ENCODE results near the gene CBLN3.

DNA sequence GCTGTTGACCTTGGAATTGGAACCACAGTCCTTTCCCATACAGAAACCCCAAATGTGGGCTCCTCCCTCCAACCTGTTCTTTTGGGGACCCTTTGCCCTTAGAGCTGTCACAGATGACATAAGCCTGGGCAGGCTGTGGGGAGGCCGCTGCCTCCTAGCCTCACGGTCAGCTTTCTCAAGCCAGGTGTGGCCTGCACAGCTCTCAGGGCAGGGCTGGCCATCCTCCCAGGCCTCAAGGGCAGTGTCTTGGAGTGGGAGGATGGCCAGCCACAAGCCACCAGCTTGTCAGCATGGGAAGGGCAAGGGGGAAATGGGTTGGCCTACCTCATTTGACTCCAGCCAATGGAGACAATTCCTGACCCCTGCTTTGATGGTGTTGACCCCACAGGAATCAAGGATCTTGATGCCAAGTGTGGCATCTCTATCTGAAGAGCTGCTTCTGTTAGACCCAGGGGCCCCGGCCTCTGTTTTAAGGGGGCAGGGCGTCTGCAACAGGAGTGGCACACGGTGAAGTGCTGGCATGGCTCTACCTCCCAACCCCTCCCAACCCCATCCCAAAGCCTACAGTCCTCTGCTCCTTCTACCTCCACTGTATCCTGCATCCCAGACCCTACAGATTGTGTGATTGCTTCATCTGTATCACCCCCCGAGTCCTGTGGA lies 11.5 kb downstream of the CBLN3 start:
- TF ChIP-seq, protein P1, sequence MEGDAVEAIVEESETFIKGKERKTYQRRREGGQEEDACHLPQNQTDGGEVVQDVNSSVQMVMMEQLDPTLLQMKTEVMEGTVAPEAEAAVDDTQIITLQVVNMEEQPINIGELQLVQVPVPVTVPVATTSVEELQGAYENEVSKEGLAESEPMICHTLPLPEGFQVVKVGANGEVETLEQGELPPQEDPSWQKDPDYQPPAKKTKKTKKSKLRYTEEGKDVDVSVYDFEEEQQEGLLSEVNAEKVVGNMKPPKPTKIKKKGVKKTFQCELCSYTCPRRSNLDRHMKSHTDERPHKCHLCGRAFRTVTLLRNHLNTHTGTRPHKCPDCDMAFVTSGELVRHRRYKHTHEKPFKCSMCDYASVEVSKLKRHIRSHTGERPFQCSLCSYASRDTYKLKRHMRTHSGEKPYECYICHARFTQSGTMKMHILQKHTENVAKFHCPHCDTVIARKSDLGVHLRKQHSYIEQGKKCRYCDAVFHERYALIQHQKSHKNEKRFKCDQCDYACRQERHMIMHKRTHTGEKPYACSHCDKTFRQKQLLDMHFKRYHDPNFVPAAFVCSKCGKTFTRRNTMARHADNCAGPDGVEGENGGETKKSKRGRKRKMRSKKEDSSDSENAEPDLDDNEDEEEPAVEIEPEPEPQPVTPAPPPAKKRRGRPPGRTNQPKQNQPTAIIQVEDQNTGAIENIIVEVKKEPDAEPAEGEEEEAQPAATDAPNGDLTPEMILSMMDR (IDR thresholded peaks at IDR 0.05 in 2 of 3, conservative IDR thresholded peaks at IDR 0.05 in 1 of 3; ENCODE audit: borderline replicate concordance in 1 of 3, insufficient read depth in 1 of 3, low read depth in 2 of 3, low read length in 2 of 3): no peak
- TF ChIP-seq ZNF274 (IDR thresholded peaks at IDR 0.05; ENCODE audit: low read depth, low read length) (no peak), POLR2AphosphoS5 (IDR thresholded peaks at IDR 0.05; ENCODE audit: low read depth, low read length) (no peak), EZH2phosphoT487 (IDR thresholded peaks at IDR 0.05; ENCODE audit: borderline replicate concordance) (no peak), POLR2A (IDR thresholded peaks at IDR 0.05; ENCODE audit: borderline replicate concordance, extremely low read depth, insufficient read depth, insufficient read length) (no peak), SP1 (IDR thresholded peaks at IDR 0.05; ENCODE audit: low read depth) (no peak), RAD21 (IDR thresholded peaks at IDR 0.05; ENCODE audit: low read depth) (no peak), JUND (IDR thresholded peaks at IDR 0.05) (no peak), SIN3A (IDR thresholded peaks at IDR 0.05; ENCODE audit: low read depth) (no peak), EGR1 (IDR thresholded peaks at IDR 0.05; ENCODE audit: low read depth) (no peak), YY1 (IDR thresholded peaks at IDR 0.05; ENCODE audit: extremely low read depth, insufficient replicate concordance, low read depth, low read length) (no peak)
- TF ChIP-seq, protein P2, sequence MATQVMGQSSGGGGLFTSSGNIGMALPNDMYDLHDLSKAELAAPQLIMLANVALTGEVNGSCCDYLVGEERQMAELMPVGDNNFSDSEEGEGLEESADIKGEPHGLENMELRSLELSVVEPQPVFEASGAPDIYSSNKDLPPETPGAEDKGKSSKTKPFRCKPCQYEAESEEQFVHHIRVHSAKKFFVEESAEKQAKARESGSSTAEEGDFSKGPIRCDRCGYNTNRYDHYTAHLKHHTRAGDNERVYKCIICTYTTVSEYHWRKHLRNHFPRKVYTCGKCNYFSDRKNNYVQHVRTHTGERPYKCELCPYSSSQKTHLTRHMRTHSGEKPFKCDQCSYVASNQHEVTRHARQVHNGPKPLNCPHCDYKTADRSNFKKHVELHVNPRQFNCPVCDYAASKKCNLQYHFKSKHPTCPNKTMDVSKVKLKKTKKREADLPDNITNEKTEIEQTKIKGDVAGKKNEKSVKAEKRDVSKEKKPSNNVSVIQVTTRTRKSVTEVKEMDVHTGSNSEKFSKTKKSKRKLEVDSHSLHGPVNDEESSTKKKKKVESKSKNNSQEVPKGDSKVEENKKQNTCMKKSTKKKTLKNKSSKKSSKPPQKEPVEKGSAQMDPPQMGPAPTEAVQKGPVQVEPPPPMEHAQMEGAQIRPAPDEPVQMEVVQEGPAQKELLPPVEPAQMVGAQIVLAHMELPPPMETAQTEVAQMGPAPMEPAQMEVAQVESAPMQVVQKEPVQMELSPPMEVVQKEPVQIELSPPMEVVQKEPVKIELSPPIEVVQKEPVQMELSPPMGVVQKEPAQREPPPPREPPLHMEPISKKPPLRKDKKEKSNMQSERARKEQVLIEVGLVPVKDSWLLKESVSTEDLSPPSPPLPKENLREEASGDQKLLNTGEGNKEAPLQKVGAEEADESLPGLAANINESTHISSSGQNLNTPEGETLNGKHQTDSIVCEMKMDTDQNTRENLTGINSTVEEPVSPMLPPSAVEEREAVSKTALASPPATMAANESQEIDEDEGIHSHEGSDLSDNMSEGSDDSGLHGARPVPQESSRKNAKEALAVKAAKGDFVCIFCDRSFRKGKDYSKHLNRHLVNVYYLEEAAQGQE (IDR thresholded peaks at IDR 0.05; ENCODE audit: low read depth): no peak
